Thyroid gland (tissue), 4 donors: ENCODE measurements around the gene GABRR3. TPM values are rescaled to one million over a fixed set of nuclear protein-coding genes. Genes with fewer than 3 reads are reported as not detected.

ENCODE experiments used
- DNase-seq, 2 donors: peaks; one replicate each; pipeline ENCODE4 v3.0.0-alpha.2; 2019
- H3K27ac ChIP-seq, 3 donors: fragments of 200-600 bp; sonication (generic); 1 replicate in 2 of 3; 2 replicates in 1 of 3; pipeline ENCODE4 v1.5.1; 2016 to 2019; ENCODE audit warnings: mild to moderate bottlenecking in 1 of 3, moderate library complexity in 1 of 3
- H3K27me3 ChIP-seq: fragments of 200-600 bp; sonication (generic); one replicate; pipeline ENCODE4 v1.5.1; 2019
- H3K36me3 ChIP-seq, 2 donors: fragments of 200-600 bp; sonication (generic); one replicate each; pipeline ENCODE4 v1.5.1; 2016 to 2019
- H3K4me1 ChIP-seq, 2 donors: fragments of 200-600 bp; sonication (generic); one replicate each; pipeline ENCODE4 v1.5.1; 2017 to 2019
- H3K4me3 ChIP-seq, 3 donors: fragments of 200-600 bp; sonication (generic); replicated peaks in 1 of 3; 1 replicate in 2 of 3; 2 replicates in 1 of 3; pipeline ENCODE4 v1.5.1; 2016; ENCODE audit warnings: mild to moderate bottlenecking in 1 of 3
- H3K9me3 ChIP-seq: fragments of 200-600 bp; sonication (generic); one replicate; pipeline ENCODE4 v1.5.1; 2017
- CTCF ChIP-seq, 6 experiments: fragments of 200-600 bp in 3 of 6; fragments of 450-650 bp in 3 of 6; sonication (generic) in 3 of 6; IDR thresholded peaks; one replicate each; pipeline ENCODE4 v1.5.1; 2016 to 2019; ENCODE audit warnings: antibody characterized with exemption in 6 of 6, mild to moderate bottlenecking in 2 of 6, inconsistent platforms in 1 of 6, moderate library complexity in 1 of 6
- POLR2A ChIP-seq, 2 donors: fragments of 450-650 bp; IDR thresholded peaks; one replicate each; pipeline ENCODE4 v1.6.1; 2017; ENCODE audit warnings: antibody characterized with exemption in 2 of 2, mild to moderate bottlenecking in 2 of 2, moderate library complexity in 1 of 2
- WGBS, 2 donors: methylation state at CpG; one replicate each; pipeline ENCODE4 v1.1.5; 2017; 5-methylcytosine and 5-hydroxymethylcytosine counted together
- intact Hi-C: fragments of 100-400 bp; cut with DNase I; formaldehyde crosslinking; loops from one replicate; pipeline ENCODE4 v1.15.1; 2023
- total RNA-seq, 4 donors: library from RNA; depleted of rRNA; stranded (reverse); fragments of >200 nt; gene quantifications; one replicate each; pipeline ENCODE4 v1.2.3, GENCODE V29; 2016

The GABRR3 gene
- total RNA-seq, 4 donors from 2014 or later, result under 0.01 TPM; not detected in 3

- 77 to 85% methylated on average over 3 of the region's 3 CpGs for WGBS, 2 donors
- no peaks in the 10 kb centered on the region for H3K27me3 ChIP-seq
- intact Hi-C loops, result no loop called here
Observed at GRCh38 chr3:97950360-97950759, 84.8 kb downstream of the GABRR3 start.

GRCh38 chr3:97949743-97950142, 85.4 kb downstream of the GABRR3 start:
- TF ChIP-seq POLR2A (IDR thresholded peaks at IDR 0.05) (no peak), CTCF (IDR thresholded peaks at IDR 0.05) (no peak)
- intact Hi-C loops, result no loop called here
- WGBS, 2 donors, result 27 to 39% methylated on average over 4 to 5 of the region's 5 CpGs
- H3K36me3 ChIP-seq, result peaks cover 26 to 51% of the 10 kb centered on the region in 2 donors
- peak; percentile 79 for DNase-seq
- H3K4me1 ChIP-seq, result peaks cover 13 to 34% of the 10 kb centered on the region in 2 donors
- H3K9me3 ChIP-seq, result no peaks in the 10 kb centered on the region
- no peaks in the 10 kb centered on the region for H3K27me3 ChIP-seq
- H3K27ac ChIP-seq, result peak overlapping the region; percentile 17 to 63 (median 55)
- H3K4me3 ChIP-seq, result no peak overlapping the region

More at GRCh38 chr3:97950360-97950759, 84.8 kb downstream of the GABRR3 start:
- no peak for DNase-seq
- H3K9me3 ChIP-seq, result no peaks in the 10 kb centered on the region
- peak overlapping the region; percentile 1 to 63 (median 55) for H3K27ac ChIP-seq
- H3K4me1 ChIP-seq, result peaks cover 13 to 34% of the 10 kb centered on the region in 2 donors
- no peak overlapping the region for H3K4me3 ChIP-seq
- no peak for TF ChIP-seq POLR2A (IDR thresholded peaks at IDR 0.05)
- H3K36me3 ChIP-seq, result peaks cover 26 to 47% of the 10 kb centered on the region in 2 donors

- no peaks in the 10 kb centered on the region for H3K27me3 ChIP-seq
- H3K36me3 ChIP-seq, result peaks cover 20 to 49% of the 10 kb centered on the region in 2 donors
- TF ChIP-seq POLR2A (IDR thresholded peaks at IDR 0.05), result no peak
- no peak for TF ChIP-seq CTCF (IDR thresholded peaks at IDR 0.05)
- 92 to 93% methylated on average over 2 of the region's 2 CpGs for WGBS, 2 donors
- no peaks in the 10 kb centered on the region for H3K9me3 ChIP-seq
- peaks cover 13 to 34% of the 10 kb centered on the region in 2 donors for H3K4me1 ChIP-seq
- peak overlapping the region; percentile 17 to 63 (median 55) for H3K27ac ChIP-seq
- H3K4me3 ChIP-seq, result no peak overlapping the region
- DNase-seq, result no peak
- intact Hi-C loops, result no loop called here
Observed at GRCh38 chr3:97949110-97949485, 86.0 kb downstream of the GABRR3 start.

- no peaks in the 10 kb centered on the region for H3K27me3 ChIP-seq
- H3K4me3 ChIP-seq, result no peak overlapping the region
- TF ChIP-seq CTCF (IDR thresholded peaks at IDR 0.05) (no peak), POLR2A (IDR thresholded peaks at IDR 0.05) (no peak)
- intact Hi-C loops, result no loop called here
- H3K36me3 ChIP-seq, result peaks cover 14 to 51% of the 10 kb centered on the region in 2 donors
- 93 to 94% methylated on average over 5 of the region's 5 CpGs for WGBS, 2 donors
- peaks cover 15 to 34% of the 10 kb centered on the region in 2 donors for H3K4me1 ChIP-seq
- no peak for DNase-seq
- peak overlapping the region in 2 of 3 donors; percentile 55 to 63 for H3K27ac ChIP-seq
- no peaks in the 10 kb centered on the region for H3K9me3 ChIP-seq
Observed at GRCh38 chr3:97948351-97949109, 86.6 kb downstream of the GABRR3 start.

GRCh38 chr3:97942801-97943546, 92.1 kb downstream of the GABRR3 start:
- DNase-seq, result no peak
- WGBS, 2 donors, result 64 to 68% methylated on average over 4 of the region's 4 CpGs
- Histone ChIP-seq H3K4me1 (peaks cover 18 to 19% of the 10 kb centered on the region in 2 donors), H3K9me3 (no peaks in the 10 kb centered on the region), H3K4me3 (no peak overlapping the region), H3K27me3 (no peaks in the 10 kb centered on the region), H3K36me3 (peaks cover 10 to 47% of the 10 kb centered on the region in 2 donors), H3K27ac (peak overlapping the region; percentile 13 to 65 (median 16))
- intact Hi-C loops, result no loop called here
- TF ChIP-seq POLR2A (IDR thresholded peaks at IDR 0.05), result no peak
- no peak for TF ChIP-seq CTCF (IDR thresholded peaks at IDR 0.05)
